ENCODE results near the gene SINHCAF. TPM values are rescaled to one million over a fixed set of nuclear protein-coding genes. Genes with fewer than 3 reads are reported as not detected.

Gene SINHCAF
- total RNA-seq, 2 donors from 2014 or later = 22.4 to 34.7 TPM

DNA sequence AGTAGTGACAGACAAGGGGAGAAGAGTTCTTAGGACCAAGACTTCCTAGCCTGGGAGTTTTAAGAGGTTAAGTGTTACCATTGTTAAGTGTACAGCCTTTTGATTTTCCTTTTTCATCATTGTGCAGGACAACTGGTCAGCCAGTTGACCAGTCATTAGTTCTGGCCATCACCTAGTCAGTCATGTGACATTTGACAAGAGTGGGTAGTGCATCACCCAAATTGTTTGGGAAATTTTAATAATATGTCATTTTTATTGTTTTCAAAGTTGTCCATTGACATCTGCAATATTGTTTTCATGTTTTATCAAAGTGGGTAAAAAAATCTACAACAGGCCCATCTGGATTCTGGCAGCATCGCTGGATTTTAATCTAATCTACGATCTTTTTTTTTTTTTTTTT lies 15.5 kb downstream of the SINHCAF start:
- TF ChIP-seq, protein P1, sequence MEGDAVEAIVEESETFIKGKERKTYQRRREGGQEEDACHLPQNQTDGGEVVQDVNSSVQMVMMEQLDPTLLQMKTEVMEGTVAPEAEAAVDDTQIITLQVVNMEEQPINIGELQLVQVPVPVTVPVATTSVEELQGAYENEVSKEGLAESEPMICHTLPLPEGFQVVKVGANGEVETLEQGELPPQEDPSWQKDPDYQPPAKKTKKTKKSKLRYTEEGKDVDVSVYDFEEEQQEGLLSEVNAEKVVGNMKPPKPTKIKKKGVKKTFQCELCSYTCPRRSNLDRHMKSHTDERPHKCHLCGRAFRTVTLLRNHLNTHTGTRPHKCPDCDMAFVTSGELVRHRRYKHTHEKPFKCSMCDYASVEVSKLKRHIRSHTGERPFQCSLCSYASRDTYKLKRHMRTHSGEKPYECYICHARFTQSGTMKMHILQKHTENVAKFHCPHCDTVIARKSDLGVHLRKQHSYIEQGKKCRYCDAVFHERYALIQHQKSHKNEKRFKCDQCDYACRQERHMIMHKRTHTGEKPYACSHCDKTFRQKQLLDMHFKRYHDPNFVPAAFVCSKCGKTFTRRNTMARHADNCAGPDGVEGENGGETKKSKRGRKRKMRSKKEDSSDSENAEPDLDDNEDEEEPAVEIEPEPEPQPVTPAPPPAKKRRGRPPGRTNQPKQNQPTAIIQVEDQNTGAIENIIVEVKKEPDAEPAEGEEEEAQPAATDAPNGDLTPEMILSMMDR (IDR thresholded peaks at IDR 0.05) = no peak
- Histone ChIP-seq H3K4me1 (no peaks in the 10 kb centered on the region), H3K27ac (no peak overlapping the region), H3K9me3 (no peaks in the 10 kb centered on the region), H3K4me3 (no peak overlapping the region), H3K27me3 (no peaks in the 10 kb centered on the region), H3K36me3 (no peaks in the 10 kb centered on the region)
- DNase-seq (ENCODE audit: low spot score) = no peak

DNA sequence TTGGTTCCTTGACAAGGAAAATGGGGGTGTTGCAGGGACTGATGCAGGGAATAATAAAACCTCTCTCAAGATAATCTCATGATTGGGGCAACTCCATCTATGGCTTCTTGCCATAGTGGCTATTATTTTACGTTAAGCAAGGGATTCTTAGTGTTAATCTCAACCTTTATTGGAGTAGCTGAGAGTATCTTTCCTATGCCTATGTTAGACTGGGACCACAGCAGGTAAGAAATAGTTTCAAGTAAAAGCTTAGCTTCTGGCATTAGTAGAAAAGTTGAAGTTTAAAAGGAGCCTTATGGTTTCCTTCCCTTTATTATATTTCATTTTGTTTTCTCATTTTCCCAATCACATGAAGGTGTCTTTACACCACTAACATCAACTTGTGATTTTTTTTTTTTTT lies 16.7 kb downstream of the SINHCAF start:
- Histone ChIP-seq H3K27ac (no peak overlapping the region), H3K36me3 (no peaks in the 10 kb centered on the region), H3K4me3 (no peak overlapping the region), H3K9me3 (no peaks in the 10 kb centered on the region), H3K4me1 (no peaks in the 10 kb centered on the region), H3K27me3 (no peaks in the 10 kb centered on the region)
- TF ChIP-seq, protein P1 (IDR thresholded peaks at IDR 0.05) = no peak
- DNase-seq (ENCODE audit: low spot score) = no peak

DNA sequence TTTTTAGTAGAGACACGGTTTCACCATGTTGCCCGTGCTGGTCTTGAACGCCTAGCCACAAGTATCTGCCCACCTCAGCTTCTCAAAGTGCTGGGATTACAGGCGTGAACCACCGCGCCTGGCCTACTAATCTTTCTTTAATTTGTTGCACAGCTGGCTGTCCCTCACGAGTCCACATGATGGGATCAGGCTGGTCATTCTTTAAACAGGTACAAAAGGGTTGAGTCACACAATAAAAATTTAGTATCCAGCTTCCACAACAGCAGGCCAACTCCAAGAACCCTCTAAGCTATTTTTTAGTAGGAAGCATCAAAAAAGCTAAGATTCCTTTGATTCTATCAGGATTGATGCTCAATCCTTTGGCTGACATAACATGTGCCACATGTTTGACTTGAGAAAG lies 17.8 kb downstream of the SINHCAF start:
- H3K27me3 ChIP-seq = no peaks in the 10 kb centered on the region
- DNase-seq (ENCODE audit: low spot score) = no peak

DNA sequence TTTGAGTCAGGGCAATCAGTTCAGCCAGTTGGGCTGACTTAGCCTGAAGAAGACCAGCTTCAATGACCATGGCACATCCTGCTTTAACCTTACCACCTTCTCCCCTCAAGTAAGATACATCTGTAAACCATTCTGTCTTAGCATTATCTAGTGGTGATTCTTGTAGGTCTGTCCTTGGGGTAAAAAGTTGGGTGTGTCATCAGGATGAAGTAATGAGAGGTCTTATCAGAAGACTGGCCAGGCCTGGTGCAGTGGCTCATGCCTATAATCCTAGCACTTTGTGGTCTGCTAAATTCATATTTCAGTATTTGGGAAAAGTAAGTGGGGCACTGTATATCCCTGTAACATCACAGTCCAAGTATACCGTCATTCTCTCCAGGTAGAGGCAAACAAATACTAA lies 19.1 kb downstream of the SINHCAF start:
- no peaks in the 10 kb centered on the region for H3K9me3 ChIP-seq
- H3K4me3 ChIP-seq = no peak overlapping the region
- TF ChIP-seq, protein P1 (IDR thresholded peaks at IDR 0.05) = no peak
- no peaks in the 10 kb centered on the region for H3K36me3 ChIP-seq
- H3K27me3 ChIP-seq = no peaks in the 10 kb centered on the region
- no peaks in the 10 kb centered on the region for H3K4me1 ChIP-seq
- DNase-seq (ENCODE audit: low spot score) = no peak
- no peak overlapping the region for H3K27ac ChIP-seq

More for the DNA sequence above, 17.8 kb downstream of the SINHCAF start:
- Histone ChIP-seq H3K9me3 (no peaks in the 10 kb centered on the region), H3K4me3 (no peak overlapping the region), H3K36me3 (no peaks in the 10 kb centered on the region), H3K4me1 (no peaks in the 10 kb centered on the region), H3K27ac (no peak overlapping the region)
- TF ChIP-seq, protein P1 (IDR thresholded peaks at IDR 0.05) = no peak

DNA sequence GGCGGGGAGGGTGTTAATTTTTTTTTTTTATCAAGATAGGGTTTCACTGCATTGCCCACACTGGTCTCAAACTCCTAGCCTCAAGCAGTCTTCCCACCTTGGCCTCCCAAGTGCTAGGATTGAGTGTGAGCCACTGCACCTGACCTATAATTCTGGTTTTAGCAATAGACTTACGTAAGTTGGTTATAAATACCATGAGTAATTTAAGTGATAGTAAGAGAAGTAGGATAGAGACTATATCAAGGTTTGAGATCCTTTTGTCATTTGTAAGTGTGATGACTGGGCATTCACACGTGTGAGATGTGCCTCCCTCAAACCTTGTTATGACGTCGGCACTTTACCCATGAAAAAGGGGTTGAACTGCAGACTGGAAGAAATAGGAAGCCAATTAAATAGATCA lies 22.5 kb downstream of the SINHCAF start:
- H3K27ac ChIP-seq = no peak overlapping the region
- H3K4me3 ChIP-seq = no peak overlapping the region
- TF ChIP-seq, protein P1 (IDR thresholded peaks at IDR 0.05) = no peak
- no peaks in the 10 kb centered on the region for H3K4me1 ChIP-seq
- H3K27me3 ChIP-seq = no peaks in the 10 kb centered on the region
- no peaks in the 10 kb centered on the region for H3K36me3 ChIP-seq
- no peak for DNase-seq (ENCODE audit: low spot score)
- no peaks in the 10 kb centered on the region for H3K9me3 ChIP-seq

DNA sequence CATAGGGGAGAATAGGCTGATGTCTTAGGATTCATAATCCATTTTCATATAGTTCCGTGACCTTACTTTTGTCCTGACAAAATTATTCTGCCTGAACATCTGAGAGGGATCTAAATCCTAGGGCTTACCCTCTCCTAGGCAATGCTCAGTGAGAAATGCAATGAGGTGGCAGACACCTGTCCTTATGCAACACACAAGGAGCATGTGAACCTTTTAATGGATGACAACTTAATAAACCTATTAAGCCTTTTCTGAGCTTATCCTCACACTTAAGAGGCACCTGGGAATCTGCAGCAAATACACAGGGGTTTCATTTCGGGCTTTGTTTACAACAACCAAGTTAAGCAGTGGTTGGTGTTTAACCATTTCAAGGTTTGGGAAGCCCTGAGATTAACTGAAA lies 24.6 kb downstream of the SINHCAF start:
- Histone ChIP-seq H3K27ac (no peak overlapping the region), H3K4me3 (no peak overlapping the region), H3K4me1 (no peaks in the 10 kb centered on the region), H3K9me3 (no peaks in the 10 kb centered on the region), H3K27me3 (no peaks in the 10 kb centered on the region), H3K36me3 (peaks cover 11% of the 10 kb centered on the region)
- TF ChIP-seq, protein P1 (IDR thresholded peaks at IDR 0.05) = no peak
- no peak for DNase-seq (ENCODE audit: low spot score)

All from right atrium auricular region (tissue), 2 donors.